ENCODE data around the gene EIF2B1.
"Not testable (repeated sequence)": the region's sequence is repeated elsewhere in the genome, so short reads cannot be mapped to it uniquely, and the experiment has no call there.

Gene EIF2B1

GRCh38 chr12:123580772-123581171, 52.7 kb downstream of the EIF2B1 start:
- Histone ChIP-seq H3K9ac (ENCODE audit: insufficient read length, low read depth) (no peak overlapping the region), H3K4me3 (ENCODE audit: insufficient read length, low read depth) (no peak overlapping the region), H3K36me3 (ENCODE audit: insufficient read depth, insufficient read length, low read length) (peaks cover 6% of the 10 kb centered on the region), H3K9me3 (ENCODE audit: insufficient read depth, low read length) (peaks cover 10% of the 10 kb centered on the region; the same call in 1 of the 2 replicates), H3K4me1 (ENCODE audit: insufficient read depth, insufficient read length) (peaks cover 2% of the 10 kb centered on the region), H3K27me3 (ENCODE audit: insufficient read depth, insufficient read length) (no peaks in the 10 kb centered on the region)
- no peak for TF ChIP-seq ZNF274 (IDR thresholded peaks at IDR 0.05; ENCODE audit: low read depth, low read length)
- TF ChIP-seq YY1 (IDR thresholded peaks at IDR 0.05; ENCODE audit: insufficient read depth, insufficient read length) = no peak
- no peak for DNase-seq (ENCODE audit: low read depth, low spot score)

GRCh38 chr12:123578829-123579228, 54.7 kb downstream of the EIF2B1 start:
- not testable (repeated sequence) for DNase-seq (ENCODE audit: low read depth, low spot score); H3K4me1 ChIP-seq (ENCODE audit: insufficient read depth, insufficient read length); H3K4me3 ChIP-seq (ENCODE audit: insufficient read length, low read depth); H3K36me3 ChIP-seq (ENCODE audit: insufficient read depth, insufficient read length, low read length); H3K27me3 ChIP-seq (ENCODE audit: insufficient read depth, insufficient read length); H3K9ac ChIP-seq (ENCODE audit: insufficient read length, low read depth)
- peaks cover 15% of the 10 kb centered on the region; the same call in 1 of the 2 replicates for H3K9me3 ChIP-seq (ENCODE audit: insufficient read depth, low read length)

GRCh38 chr12:123578243-123578642, 55.2 kb downstream of the EIF2B1 start:
- Histone ChIP-seq H3K4me3 (ENCODE audit: insufficient read length, low read depth) (no peak overlapping the region), H3K9ac (ENCODE audit: insufficient read length, low read depth) (no peak overlapping the region), H3K27me3 (ENCODE audit: insufficient read depth, insufficient read length) (no peaks in the 10 kb centered on the region), H3K9me3 (ENCODE audit: insufficient read depth, low read length) (peaks cover 15% of the 10 kb centered on the region; the same call in 1 of the 2 replicates), H3K36me3 (ENCODE audit: insufficient read depth, insufficient read length, low read length) (peaks cover 2% of the 10 kb centered on the region), H3K4me1 (ENCODE audit: insufficient read depth, insufficient read length) (peaks cover 2% of the 10 kb centered on the region)
- DNase-seq (ENCODE audit: low read depth, low spot score) = no peak
- TF ChIP-seq ZNF274 (IDR thresholded peaks at IDR 0.05; ENCODE audit: low read depth, low read length) (no peak), YY1 (IDR thresholded peaks at IDR 0.05; ENCODE audit: insufficient read depth, insufficient read length) (no peak), SUZ12 (IDR thresholded peaks at IDR 0.05; ENCODE audit: extremely low read depth, insufficient read depth, insufficient read length) (no peak)

GRCh38 chr12:123576611-123577010, 56.9 kb downstream of the EIF2B1 start:
- Histone ChIP-seq H3K9ac (ENCODE audit: insufficient read length, low read depth) (no peak overlapping the region), H3K9me3 (ENCODE audit: insufficient read depth, low read length) (peaks cover 15% of the 10 kb centered on the region; the same call in 1 of the 2 replicates), H3K4me3 (ENCODE audit: insufficient read length, low read depth) (no peak overlapping the region), H3K27me3 (ENCODE audit: insufficient read depth, insufficient read length) (no peaks in the 10 kb centered on the region), H3K36me3 (ENCODE audit: insufficient read depth, insufficient read length, low read length) (no peaks in the 10 kb centered on the region), H3K4me1 (ENCODE audit: insufficient read depth, insufficient read length) (no peaks in the 10 kb centered on the region)
- DNase-seq (ENCODE audit: low read depth, low spot score) = no peak
- TF ChIP-seq YY1 (IDR thresholded peaks at IDR 0.05; ENCODE audit: insufficient read depth, insufficient read length) (no peak), SUZ12 (IDR thresholded peaks at IDR 0.05; ENCODE audit: extremely low read depth, insufficient read depth, insufficient read length) (no peak), ZNF274 (IDR thresholded peaks at IDR 0.05; ENCODE audit: low read depth, low read length) (no peak)

GRCh38 chr12:123573870-123574269, 59.6 kb downstream of the EIF2B1 start:
- no peak for DNase-seq (ENCODE audit: low read depth, low spot score)

GRCh38 chr12:123572391-123572790, 61.1 kb downstream of the EIF2B1 start:
- Histone ChIP-seq H3K9ac (ENCODE audit: insufficient read length, low read depth) (no peak overlapping the region), H3K36me3 (ENCODE audit: insufficient read depth, insufficient read length, low read length) (no peaks in the 10 kb centered on the region), H3K27me3 (ENCODE audit: insufficient read depth, insufficient read length) (no peaks in the 10 kb centered on the region), H3K4me3 (ENCODE audit: insufficient read length, low read depth) (no peak overlapping the region), H3K4me1 (ENCODE audit: insufficient read depth, insufficient read length) (no peaks in the 10 kb centered on the region), H3K9me3 (ENCODE audit: insufficient read depth, low read length) (peaks cover 15% of the 10 kb centered on the region; the same call in 1 of the 2 replicates)
- TF ChIP-seq YY1 (IDR thresholded peaks at IDR 0.05; ENCODE audit: insufficient read depth, insufficient read length) (no peak), SUZ12 (IDR thresholded peaks at IDR 0.05; ENCODE audit: extremely low read depth, insufficient read depth, insufficient read length) (no peak), ZNF274 (IDR thresholded peaks at IDR 0.05; ENCODE audit: low read depth, low read length) (no peak)
- DNase-seq (ENCODE audit: low read depth, low spot score) = no peak

More at GRCh38 chr12:123573870-123574269, 59.6 kb downstream of the EIF2B1 start:
- H3K4me1 ChIP-seq (ENCODE audit: insufficient read depth, insufficient read length) = no peaks in the 10 kb centered on the region
- H3K27me3 ChIP-seq (ENCODE audit: insufficient read depth, insufficient read length) = no peaks in the 10 kb centered on the region
- H3K36me3 ChIP-seq (ENCODE audit: insufficient read depth, insufficient read length, low read length) = no peaks in the 10 kb centered on the region
- no peak overlapping the region for H3K4me3 ChIP-seq (ENCODE audit: insufficient read length, low read depth)
- H3K9ac ChIP-seq (ENCODE audit: insufficient read length, low read depth) = no peak overlapping the region
- TF ChIP-seq SUZ12 (IDR thresholded peaks at IDR 0.05; ENCODE audit: extremely low read depth, insufficient read depth, insufficient read length) = no peak
- TF ChIP-seq YY1 (IDR thresholded peaks at IDR 0.05; ENCODE audit: insufficient read depth, insufficient read length) = no peak
- TF ChIP-seq ZNF274 (IDR thresholded peaks at IDR 0.05; ENCODE audit: low read depth, low read length) = no peak
- H3K9me3 ChIP-seq (ENCODE audit: insufficient read depth, low read length) = peaks cover 15% of the 10 kb centered on the region; the same call in 1 of the 2 replicates

GRCh38 chr12:123571343-123571813, 62.1 kb downstream of the EIF2B1 start:
- Histone ChIP-seq H3K4me1 (ENCODE audit: insufficient read depth, insufficient read length) (no peaks in the 10 kb centered on the region), H3K9me3 (ENCODE audit: insufficient read depth, low read length) (peaks cover 11% of the 10 kb centered on the region; the same call in 1 of the 2 replicates), H3K36me3 (ENCODE audit: insufficient read depth, insufficient read length, low read length) (no peaks in the 10 kb centered on the region), H3K9ac (ENCODE audit: insufficient read length, low read depth) (no peak overlapping the region), H3K4me3 (ENCODE audit: insufficient read length, low read depth) (no peak overlapping the region), H3K27me3 (ENCODE audit: insufficient read depth, insufficient read length) (no peaks in the 10 kb centered on the region)
- TF ChIP-seq YY1 (IDR thresholded peaks at IDR 0.05; ENCODE audit: insufficient read depth, insufficient read length) (no peak), ZNF274 (IDR thresholded peaks at IDR 0.05; ENCODE audit: low read depth, low read length) (no peak), SUZ12 (IDR thresholded peaks at IDR 0.05; ENCODE audit: extremely low read depth, insufficient read depth, insufficient read length) (no peak)
- no peak for DNase-seq (ENCODE audit: low read depth, low spot score)

Data from NT2/D1 (cell line).